Stomach (tissue), 9 donors: ENCODE data around the gene ZMIZ2. TPM values are rescaled to one million over a fixed set of nuclear protein-coding genes. Genes with fewer than 3 reads are reported as not detected.

Experiments used
- DNase-seq, 2 donors: peaks; one replicate each; pipeline versions ENCODE4 v3.0.0 to v3.0.0-alpha.2; 2013 to 2019
- H3K27ac ChIP-seq, 5 donors: fragments of 200-600 bp in 4 of 5; sonication (generic) in 4 of 5; one replicate each; pipeline ENCODE4 v1.5.1; 2013 to 2019; ENCODE audit warnings: mild to moderate bottlenecking in 1 of 5, moderate library complexity in 1 of 5
- H3K27me3 ChIP-seq, 3 donors: fragments of 200-600 bp; sonication (generic); one replicate each; pipeline ENCODE4 v1.5.1; 2017 to 2019; ENCODE audit warnings: mixed run types in 1 of 3
- H3K36me3 ChIP-seq, 4 donors: fragments of 200-600 bp; sonication (generic); 1 replicate in 3 of 4; 2 replicates in 1 of 4; pipeline ENCODE4 v1.5.1; 2016 to 2019
- H3K4me1 ChIP-seq, 4 donors: fragments of 200-600 bp; sonication (generic); one replicate each; pipeline ENCODE4 v1.5.1; 2016 to 2019
- H3K4me3 ChIP-seq, 4 donors: fragments of 200-600 bp; sonication (generic) in 3 of 4; one replicate each; pipeline ENCODE4 v1.5.1; 2016 to 2019; ENCODE audit warnings: mild to moderate bottlenecking in 1 of 4
- H3K9me3 ChIP-seq, 4 donors: fragments of 200-600 bp; sonication (generic); one replicate each; pipeline ENCODE4 v1.5.1; 2016 to 2019
- EP300 ChIP-seq: sonication (generic); formaldehyde crosslinking; IDR thresholded peaks from one replicate; pipeline ENCODE4 v1.6.1; 2017; ENCODE audit warnings: antibody characterized with exemption
- POLR2A ChIP-seq, 4 donors: fragments of 450-650 bp; IDR thresholded peaks; one replicate each; pipeline ENCODE4 v1.6.1; 2016; ENCODE audit warnings: antibody characterized with exemption in 4 of 4, control low read depth in 2 of 4, mild to moderate bottlenecking in 1 of 4, moderate library complexity in 1 of 4
- POLR2AphosphoS5 ChIP-seq, 3 donors: sonication (generic); formaldehyde crosslinking; IDR thresholded peaks; one replicate each; pipeline ENCODE4 v1.6.1; 2016; ENCODE audit warnings: antibody characterized with exemption in 3 of 3
- WGBS, 5 donors: extraction: QIAGEN DNeasy Blood & Tissue Kit in 3 of 5; methylation state at CpG; one replicate each; pipeline versions ENCODE4 v1.1.5 to v1.1.7; 2013 to 2018; 5-methylcytosine and 5-hydroxymethylcytosine counted together
- intact Hi-C: fragments of 100-400 bp; cut with DNase I; formaldehyde crosslinking; loops from one replicate; pipeline ENCODE4 v1.15.1; 2023; ENCODE audit warnings: low total_unique reads
- polyA plus RNA-seq, 3 donors: library from polyadenylated mRNA; stranded (reverse); fragments of 200-250 nt; gene quantifications; one replicate each; pipeline ENCODE4 v1.2.3, GENCODE V29; 2013
- total RNA-seq, 5 donors: library from RNA; depleted of rRNA; stranded (reverse); fragments of >200 nt; gene quantifications; one replicate each; pipeline versions ENCODE4 v1.1.0 to v1.2.3, GENCODE V29; 2014 to 2016
- TF ChIP-seq, protein P1 (sequence below), 7 experiments: fragments of 450-650 bp in 4 of 7; fragments of 200-600 bp in 3 of 7; sonication (generic) in 3 of 7; IDR thresholded peaks; one replicate each; pipeline ENCODE4 v1.5.1; 2016 to 2019; ENCODE audit warnings: antibody characterized with exemption in 7 of 7, control low read depth in 2 of 7, mild to moderate bottlenecking in 1 of 7
- donor health status: healthy with polysubstance abuse.
- donor health status: Bipolar disorder and iron deficiency.
- donor health status: healthy.

Gene ZMIZ2
- total and polyA plus RNA-seq, 8 donors, result 14.5 to 108 (median 29.5) TPM

- Histone ChIP-seq H3K36me3 (peaks cover 0 to 5% (median 0%) of the 10 kb centered on the region in 4 donors), H3K27me3 (no peaks in the 10 kb centered on the region), H3K4me3 (peak overlapping the region in 3 of 4 donors; percentile 78 to 96 (median 90)), H3K9me3 (no peaks in the 10 kb centered on the region), H3K27ac (peak overlapping the region in 3 of 5 donors; percentile 61 to 97 (median 96)), H3K4me1 (peaks cover 26 to 61% (median 44%) of the 10 kb centered on the region in 4 donors)
- DNase-seq, result no peak
- intact Hi-C loops, result no loop called here
- 78 to 91% (median 84%) methylated on average over 2 of the region's 2 CpGs for WGBS, 5 donors
- TF ChIP-seq EP300 (no peak), POLR2A (IDR thresholded peaks at IDR 0.05) (no peak)
- TF ChIP-seq, protein P1, sequence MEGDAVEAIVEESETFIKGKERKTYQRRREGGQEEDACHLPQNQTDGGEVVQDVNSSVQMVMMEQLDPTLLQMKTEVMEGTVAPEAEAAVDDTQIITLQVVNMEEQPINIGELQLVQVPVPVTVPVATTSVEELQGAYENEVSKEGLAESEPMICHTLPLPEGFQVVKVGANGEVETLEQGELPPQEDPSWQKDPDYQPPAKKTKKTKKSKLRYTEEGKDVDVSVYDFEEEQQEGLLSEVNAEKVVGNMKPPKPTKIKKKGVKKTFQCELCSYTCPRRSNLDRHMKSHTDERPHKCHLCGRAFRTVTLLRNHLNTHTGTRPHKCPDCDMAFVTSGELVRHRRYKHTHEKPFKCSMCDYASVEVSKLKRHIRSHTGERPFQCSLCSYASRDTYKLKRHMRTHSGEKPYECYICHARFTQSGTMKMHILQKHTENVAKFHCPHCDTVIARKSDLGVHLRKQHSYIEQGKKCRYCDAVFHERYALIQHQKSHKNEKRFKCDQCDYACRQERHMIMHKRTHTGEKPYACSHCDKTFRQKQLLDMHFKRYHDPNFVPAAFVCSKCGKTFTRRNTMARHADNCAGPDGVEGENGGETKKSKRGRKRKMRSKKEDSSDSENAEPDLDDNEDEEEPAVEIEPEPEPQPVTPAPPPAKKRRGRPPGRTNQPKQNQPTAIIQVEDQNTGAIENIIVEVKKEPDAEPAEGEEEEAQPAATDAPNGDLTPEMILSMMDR (IDR thresholded peaks at IDR 0.05), result no peak
Observed at GRCh38 chr7:44749992-44750391, 1.3 kb downstream of the ZMIZ2 start.

GRCh38 chr7:44750424-44750823 is 1.8 kb downstream of the ZMIZ2 start:
- DNase-seq, result no peak
- Histone ChIP-seq H3K27me3 (no peaks in the 10 kb centered on the region), H3K36me3 (peaks cover 0 to 5% (median 0%) of the 10 kb centered on the region in 4 donors), H3K9me3 (no peaks in the 10 kb centered on the region), H3K27ac (peak overlapping the region in 2 of 5 donors; percentile 4 to 38), H3K4me3 (peak overlapping the region in 1 of 4 donors; percentile 78), H3K4me1 (peaks cover 30 to 65% (median 48%) of the 10 kb centered on the region in 4 donors)
- intact Hi-C loops, result no loop called here
- 72 to 91% (median 82%) methylated on average over 2 to 3 of the region's 3 CpGs for WGBS, 5 donors
- TF ChIP-seq, protein P1 (IDR thresholded peaks at IDR 0.05), result no peak
- TF ChIP-seq EP300, result no peak
- no peak for TF ChIP-seq POLR2A (IDR thresholded peaks at IDR 0.05)
- TF ChIP-seq POLR2AphosphoS5 (IDR thresholded peaks at IDR 0.05), result no peak

DNA sequence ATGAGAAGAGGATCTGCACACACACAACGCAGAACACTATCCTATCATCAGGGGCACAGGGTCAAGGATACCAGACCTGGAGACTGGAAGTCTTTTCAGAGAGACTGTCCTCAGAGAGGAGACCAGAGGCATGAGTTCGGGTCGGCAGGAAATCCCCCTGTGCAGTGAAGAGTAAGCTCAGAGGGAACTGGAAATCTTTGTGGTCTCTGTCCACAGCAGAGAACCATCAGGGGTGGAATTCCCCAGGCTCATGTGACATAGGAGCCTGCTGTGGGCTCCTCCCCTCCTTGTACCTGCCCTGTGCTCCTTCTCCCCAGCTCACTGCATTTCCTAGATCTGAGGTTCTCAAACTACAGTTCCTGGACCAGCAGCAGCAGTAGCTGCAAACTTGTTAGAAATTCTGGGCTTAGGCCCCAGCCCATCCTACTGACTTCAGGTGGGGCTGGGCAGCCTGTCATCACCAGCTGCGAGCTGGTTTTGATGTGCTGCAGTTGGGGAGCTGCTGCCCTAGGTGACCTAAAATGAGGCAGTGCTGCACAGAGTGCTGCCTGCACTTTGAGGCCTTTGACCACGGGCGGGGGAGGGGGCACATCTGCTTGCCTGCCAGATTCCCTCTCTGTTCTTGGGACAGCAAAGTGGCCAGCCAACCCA is 2.4 kb downstream of the ZMIZ2 start:
- intact Hi-C loops, result no loop called here
- Histone ChIP-seq H3K27me3 (no peaks in the 10 kb centered on the region), H3K9me3 (no peaks in the 10 kb centered on the region), H3K4me3 (peak overlapping the region in 1 of 4 donors; percentile 78), H3K4me1 (peaks cover 37 to 71% (median 54%) of the 10 kb centered on the region in 4 donors), H3K27ac (peak overlapping the region in 3 of 5 donors; percentile 4 to 38 (median 5)), H3K36me3 (peaks cover 0 to 5% (median 0%) of the 10 kb centered on the region in 4 donors)
- DNase-seq, result peak in 1 of 2 donors; percentile 50
- no peak for TF ChIP-seq POLR2AphosphoS5 (IDR thresholded peaks at IDR 0.05)
- WGBS, 5 donors, result 44 to 51% (median 46%) methylated on average over 3 to 6 of the region's 6 CpGs

- Histone ChIP-seq H3K27me3 (no peaks in the 10 kb centered on the region), H3K36me3 (peaks cover 9 to 20% (median 16%) of the 10 kb centered on the region in 4 donors), H3K4me3 (no peak overlapping the region), H3K9me3 (no peaks in the 10 kb centered on the region), H3K4me1 (peaks cover 51 to 83% (median 70%) of the 10 kb centered on the region in 4 donors), H3K27ac (no peak overlapping the region)
- intact Hi-C loops, result no loop called here
- TF ChIP-seq EP300, result no peak
- 90 to 97% (median 92%) methylated on average over 2 of the region's 2 CpGs for WGBS, 5 donors
- no peak for DNase-seq
Observed at GRCh38 chr7:44752822-44753221, 4.2 kb downstream of the ZMIZ2 start.

GRCh38 chr7:44754802-44755697 is 6.4 kb downstream of the ZMIZ2 start:
- Histone ChIP-seq H3K27me3 (no peaks in the 10 kb centered on the region), H3K4me3 (no peak overlapping the region), H3K9me3 (no peaks in the 10 kb centered on the region), H3K4me1 (peaks cover 43 to 74% (median 61%) of the 10 kb centered on the region in 4 donors), H3K36me3 (peaks cover 23 to 42% (median 36%) of the 10 kb centered on the region in 4 donors), H3K27ac (peak overlapping the region in 4 of 5 donors; percentile 26 to 54 (median 47))
- WGBS, 5 donors, result 65 to 84% (median 73%) methylated on average over 8 to 11 of the region's 11 CpGs
- TF ChIP-seq POLR2A (IDR thresholded peaks at IDR 0.05), result no peak
- TF ChIP-seq, protein P1 (IDR thresholded peaks at IDR 0.05), result no peak
- TF ChIP-seq EP300, result no peak
- no peak for TF ChIP-seq POLR2AphosphoS5 (IDR thresholded peaks at IDR 0.05)
- intact Hi-C loops, result no loop called here
- DNase-seq, result peak in 1 of 2 donors; percentile 61
